Epidermal melanocyte (primary cell): Measurements from ENCODE around the gene C16orf74.

ENCODE experiments used
- DNase-seq: peaks from one replicate; pipeline ENCODE4 v3.0.0; 2011; ENCODE audit warnings: low spot score; ENCODE audit not compliant: insufficient read length

The C16orf74 gene

DNA sequence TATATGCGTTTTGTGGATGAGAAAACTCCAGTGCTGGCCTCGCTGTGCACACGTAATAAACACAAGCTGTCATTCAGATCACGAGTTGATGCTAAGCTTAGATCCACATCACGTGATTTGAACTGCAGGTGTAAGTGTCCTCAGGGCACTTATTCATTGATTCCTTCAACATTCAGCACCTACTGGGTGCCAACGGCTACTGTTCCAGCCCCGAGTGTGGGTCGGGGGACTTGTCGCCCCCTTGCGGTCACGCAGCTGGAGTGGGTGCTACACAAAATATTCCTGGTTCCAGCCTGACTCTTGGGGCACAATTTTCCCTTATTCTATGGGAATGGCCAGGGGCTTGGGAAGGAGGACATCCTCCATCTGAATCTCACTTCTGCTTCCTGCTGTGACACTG lies 32.2 kb downstream of the C16orf74 start:
- no peak for DNase-seq

DNA sequence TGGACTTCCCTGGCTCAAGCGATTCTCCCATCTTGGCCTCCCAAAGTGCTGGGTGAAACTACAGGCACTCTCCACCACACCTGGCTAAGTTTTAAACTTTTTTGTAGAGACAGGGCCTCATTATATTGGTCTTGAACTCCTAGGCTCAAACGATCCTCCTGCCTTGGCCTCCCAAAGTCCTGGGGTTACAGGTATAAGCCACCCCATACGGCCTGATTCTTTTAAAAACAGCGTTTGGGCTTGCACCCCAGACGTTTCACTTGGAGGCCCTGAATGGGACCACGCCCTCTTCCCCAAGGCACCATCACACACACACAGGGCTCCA lies 32.8 kb downstream of the C16orf74 start:
- DNase-seq = no peak

DNA sequence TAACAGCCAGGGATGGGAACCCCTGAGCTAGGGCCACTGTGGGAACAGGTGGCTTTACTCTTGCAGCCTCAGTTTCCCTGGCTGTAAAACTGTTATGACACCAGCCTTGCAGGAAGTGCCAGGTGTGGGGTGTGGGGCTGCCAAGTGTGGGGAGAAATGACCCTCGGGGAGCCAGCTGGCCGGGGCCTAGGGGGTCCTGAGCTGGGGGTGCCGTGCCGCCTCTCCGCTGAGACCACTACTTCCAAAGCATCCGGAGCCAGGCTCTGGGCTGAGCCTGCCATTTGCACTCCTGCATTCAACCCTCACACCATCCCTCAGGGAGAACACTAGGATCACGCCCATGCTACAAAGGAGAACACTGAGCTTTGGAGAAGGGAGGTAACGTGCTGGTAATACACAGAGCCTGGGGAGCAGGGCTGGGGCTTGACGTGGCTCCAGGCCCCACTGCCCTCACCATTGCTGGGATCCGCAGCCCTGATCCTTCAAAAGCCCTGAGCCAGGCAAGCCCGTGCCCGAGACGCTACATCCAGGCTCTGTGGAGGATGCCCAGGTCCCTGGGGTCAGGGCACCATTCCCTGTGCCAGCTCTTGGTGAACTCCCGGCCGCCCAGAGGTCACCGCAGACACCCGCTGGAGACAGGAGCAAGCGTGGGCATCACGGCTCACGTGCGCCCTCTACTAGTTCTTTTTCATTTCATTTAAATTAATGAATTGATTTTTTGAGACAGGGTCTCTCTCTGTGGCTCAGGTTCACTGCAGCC lies 33.3 kb downstream of the C16orf74 start:
- DNase-seq = peak; percentile 79

DNA sequence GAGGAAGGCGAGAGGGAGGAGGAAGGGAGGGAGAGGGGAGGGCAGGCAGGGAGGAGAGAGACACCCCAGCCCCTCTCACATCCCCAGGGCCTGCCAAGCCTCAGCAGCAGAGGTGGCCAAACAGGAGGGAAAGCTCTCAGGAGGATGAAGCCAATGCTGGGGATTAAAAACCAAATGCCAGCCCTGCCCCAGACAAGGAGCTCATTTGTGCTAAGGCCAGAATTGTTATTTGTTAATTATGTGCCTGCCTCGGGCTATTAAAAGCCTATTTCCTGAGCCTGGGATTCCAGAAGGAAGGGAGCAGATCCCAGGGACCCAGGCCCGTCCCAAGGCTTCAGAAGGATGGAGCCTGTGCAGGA lies 34.2 kb downstream of the C16orf74 start:
- DNase-seq = peak; percentile 77

DNA sequence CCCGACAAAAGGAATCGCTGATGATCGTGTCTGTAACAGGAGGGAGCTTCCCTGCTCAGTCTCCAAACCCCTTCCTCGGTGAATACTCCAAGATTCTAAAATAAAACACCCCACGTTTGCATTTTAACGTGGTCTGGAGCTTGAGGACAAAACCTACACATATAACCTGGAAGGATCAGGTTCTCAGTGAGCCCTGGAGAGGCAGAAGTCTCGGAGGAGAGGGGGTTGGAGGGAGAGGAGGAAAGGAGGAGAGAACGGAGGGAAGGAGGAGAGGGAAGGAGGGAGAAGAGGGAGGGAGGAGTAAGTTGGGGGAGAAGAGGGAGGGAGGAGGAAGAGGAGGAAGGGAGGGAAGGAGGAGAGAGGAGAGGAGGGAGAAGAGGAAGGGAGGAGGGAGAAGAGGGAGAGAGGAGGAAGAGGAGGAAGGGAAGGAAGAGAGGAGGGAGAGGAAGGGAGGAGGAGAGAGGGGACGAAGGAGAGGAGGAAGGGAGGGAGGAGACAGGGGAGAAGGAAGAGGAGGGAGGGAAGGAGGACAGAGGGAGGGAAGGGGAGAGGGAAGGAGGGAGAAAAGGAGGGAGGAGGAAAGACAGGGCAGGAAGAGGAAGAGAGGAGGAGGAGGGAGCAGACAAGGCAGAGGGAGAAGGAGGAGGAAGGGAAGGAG lies 34.7 kb downstream of the C16orf74 start:
- no peak for DNase-seq

DNA sequence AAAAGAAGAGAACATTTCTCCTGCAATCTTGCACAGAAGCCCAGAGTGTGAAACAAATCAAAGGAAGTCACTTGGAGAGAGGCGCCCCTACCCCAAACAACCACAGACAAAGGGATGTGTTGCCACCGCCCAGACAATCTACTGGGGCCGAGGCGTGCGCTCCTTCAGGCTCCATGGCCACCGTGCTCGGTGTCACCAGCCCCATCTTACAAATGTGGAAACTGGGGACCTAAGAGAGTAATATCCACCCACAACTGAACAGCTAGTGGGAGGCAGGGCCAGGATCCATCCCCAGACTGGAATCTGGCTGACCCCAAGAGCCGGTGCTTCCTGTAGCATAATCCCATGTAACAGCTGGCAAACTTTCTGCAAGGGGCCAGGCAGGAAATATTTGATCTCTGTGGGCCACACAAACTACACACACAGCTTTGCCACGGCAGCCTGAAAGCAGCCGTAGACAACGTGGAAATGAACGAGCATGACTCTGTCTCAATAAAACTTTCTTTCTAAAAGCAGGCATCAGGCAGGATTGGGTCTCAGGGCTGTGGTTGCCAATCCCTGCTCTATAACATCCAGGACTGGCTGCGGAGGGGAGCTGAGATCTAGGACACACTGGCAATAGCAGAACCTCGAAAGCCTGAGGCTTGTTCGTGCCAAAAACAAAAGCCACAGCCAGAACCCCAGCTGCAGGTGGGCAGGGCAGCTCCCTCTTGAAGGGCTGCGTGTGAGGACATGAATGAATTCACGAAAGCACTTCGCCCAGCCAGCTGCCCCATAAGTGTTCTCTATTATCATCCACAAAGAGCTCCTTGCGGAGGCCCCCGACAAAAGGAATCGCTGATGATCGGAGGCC lies 35.5 kb downstream of the C16orf74 start:
- no peak for DNase-seq

DNA sequence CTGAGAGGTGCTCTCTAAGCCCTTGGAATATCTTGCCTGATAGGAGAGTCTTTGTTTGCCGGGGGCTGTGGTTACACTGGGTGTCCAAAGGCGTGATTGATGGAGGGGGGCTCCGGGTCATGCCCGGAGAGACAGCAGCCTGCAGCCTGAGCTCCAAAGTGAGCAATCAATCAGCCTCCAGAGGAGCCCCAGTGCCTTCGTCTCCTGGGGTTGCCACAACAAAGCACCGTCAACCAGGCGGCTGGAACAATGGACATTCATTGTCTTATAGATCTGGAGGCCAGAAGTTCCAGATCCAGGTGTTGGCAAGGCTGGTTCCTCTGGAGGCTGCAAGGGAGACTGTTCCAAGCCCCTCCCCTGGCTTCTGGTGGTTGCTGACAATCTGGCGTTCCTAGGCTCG lies 38.1 kb downstream of the C16orf74 start:
- no peak for DNase-seq

DNA sequence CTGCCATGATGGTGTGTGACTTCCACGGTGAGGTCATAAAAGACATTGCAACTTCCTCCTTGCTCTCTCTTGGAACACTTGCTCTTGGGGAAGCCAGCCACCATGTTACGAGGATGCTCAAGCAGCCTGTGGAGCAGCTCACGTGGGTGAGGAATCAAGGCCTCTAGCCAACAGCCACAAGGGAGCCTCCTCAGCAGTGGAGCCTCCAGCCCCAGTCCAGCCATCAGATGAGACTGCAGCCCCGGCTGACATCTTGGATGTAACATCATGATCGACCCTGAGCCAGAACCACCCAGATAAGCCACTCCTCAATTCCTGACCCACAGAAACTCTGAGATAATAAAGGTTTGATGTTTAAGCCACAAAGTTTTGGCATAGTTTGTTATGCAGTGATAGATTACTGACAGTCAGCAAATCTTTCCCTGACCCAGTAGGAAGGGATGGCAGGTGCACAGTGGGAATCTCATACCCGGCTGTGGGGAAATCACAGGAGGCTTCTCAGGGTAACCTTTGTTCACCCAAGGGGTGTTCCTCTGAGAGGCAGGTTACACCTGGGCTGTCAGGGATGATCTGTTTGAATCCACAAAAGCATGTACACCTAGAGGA lies 38.8 kb downstream of the C16orf74 start:
- no peak for DNase-seq

DNA sequence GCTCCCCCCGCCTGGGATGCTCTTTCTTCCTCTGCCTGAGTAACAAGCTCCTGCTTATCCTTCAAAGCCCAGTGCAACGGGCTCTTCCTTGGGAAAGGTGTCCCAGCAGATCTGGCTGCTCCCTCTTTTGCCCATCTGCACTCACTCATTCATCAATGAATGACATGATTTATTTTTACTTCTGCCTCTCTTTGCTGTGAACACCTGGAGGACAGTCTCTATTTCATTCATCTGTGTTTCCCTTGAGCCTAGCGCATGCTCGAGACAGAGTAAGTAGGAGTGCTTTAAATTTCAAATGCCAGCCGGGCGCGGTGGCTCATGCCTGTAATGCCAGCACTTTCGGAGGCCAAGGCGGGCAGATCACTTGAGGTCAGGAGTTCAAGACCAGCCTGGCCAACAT lies 40.2 kb downstream of the C16orf74 start:
- no peak for DNase-seq

DNA sequence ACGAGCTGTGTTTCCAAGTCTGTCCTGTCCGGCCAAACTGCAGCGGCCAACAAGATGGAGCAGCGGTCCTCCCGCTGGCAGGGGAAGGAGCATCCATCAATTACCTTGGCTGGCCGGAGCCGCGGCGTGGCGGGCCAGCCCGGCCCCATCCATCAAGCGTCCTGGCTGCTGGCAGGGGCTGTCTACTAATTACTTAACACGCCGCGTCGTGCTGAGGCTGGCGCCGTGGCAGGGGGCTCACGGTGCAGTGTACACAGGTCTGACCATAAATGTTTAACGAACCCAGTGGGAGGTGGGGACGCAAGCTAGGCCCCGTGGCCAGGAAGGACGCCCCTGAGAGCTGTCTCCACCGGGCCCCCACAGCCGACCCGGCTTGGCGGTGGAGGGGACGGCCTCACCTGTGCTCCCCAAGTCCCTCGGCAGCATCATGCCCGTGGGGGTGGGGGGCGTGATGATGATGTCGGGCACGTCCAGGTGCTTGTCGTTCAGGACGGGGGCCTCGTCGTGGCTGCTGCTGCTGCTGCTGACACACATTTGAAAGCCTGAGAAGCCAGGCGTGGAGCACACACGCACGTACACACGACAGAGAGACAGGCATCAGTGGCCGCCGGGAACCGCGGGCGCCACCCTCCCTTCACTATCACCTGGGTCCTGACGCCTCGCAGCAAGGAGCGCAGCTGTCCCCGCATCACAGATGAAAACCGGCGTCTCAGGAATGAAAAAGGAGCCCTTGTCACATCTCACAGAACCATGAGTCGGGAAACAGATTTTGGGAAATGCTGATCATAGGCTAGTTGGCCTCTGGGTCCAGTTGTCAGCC lies 40.9 kb downstream of the C16orf74 start:
- no peak for DNase-seq

DNA sequence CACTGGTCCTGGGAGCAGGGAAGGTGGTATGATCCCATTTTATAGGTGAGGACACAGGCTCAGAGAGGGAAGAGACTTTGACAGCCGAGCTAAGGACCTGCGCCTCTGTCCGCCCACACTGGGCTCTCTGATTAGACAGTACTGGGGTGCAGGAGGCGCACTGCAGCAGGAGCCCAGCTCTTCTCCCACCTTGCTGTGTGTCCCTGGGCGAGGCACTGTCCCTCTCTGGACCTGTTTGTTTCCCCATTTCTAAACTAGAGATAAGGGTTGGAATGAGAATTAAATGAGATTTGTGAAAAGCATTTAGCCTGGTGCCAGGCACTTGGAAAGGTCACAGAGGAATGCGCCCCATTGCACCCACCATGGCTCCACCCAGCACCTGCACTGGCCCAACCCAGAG lies 42.6 kb downstream of the C16orf74 start:
- DNase-seq = no peak

DNA sequence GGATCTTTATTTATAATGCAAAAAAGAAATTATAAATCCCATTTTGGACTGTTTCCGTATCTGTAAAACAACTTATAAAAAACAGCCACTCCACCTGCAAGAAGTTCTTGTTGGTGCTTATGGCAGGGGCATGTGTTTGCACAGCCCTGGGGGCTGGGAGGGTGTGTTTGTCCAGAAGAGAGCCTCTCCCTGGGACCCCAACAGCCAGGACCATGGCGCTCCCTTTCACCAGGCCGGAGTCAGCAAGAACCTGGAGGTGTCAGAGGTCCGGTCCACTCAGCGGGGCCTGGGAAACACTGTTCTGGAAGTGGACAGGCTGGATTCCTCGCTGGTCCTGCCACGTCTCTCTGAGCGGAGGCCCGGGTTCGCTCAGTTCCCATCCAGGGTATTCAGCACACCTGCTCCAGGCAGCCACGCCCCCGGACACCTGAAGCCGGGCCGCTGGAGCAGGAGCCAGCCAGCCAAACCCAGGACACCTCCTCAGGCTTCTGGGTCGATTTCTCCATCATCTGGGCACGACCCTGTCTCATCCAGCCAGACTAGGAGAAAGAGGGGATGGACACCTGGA lies 43.3 kb downstream of the C16orf74 start:
- DNase-seq = no peak

DNA sequence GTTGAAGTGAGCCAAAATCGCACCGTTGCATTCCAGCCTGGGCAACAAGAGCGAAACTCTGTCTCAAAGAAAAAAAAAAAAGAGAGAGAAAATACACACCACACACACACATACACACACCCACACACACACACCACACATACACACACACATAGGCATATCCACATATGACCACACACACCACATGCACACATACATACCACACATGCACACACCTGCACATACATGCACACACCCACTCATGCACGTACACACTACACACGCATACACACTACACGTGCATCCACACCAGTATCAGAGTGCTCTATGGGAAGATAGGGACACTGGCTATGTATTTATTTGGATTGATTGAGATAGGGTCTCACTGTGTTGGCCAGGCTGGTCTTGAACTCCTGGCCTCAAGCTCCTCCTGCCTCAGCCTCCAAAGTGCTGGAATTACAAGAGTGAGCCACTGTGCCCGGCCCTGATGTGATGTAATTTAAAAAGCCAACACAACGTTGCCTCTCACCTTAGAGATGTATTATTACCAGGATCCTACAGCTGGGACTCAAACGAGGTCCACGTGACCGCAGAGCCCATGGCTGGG lies 44.4 kb downstream of the C16orf74 start:
- DNase-seq = no peak

DNA sequence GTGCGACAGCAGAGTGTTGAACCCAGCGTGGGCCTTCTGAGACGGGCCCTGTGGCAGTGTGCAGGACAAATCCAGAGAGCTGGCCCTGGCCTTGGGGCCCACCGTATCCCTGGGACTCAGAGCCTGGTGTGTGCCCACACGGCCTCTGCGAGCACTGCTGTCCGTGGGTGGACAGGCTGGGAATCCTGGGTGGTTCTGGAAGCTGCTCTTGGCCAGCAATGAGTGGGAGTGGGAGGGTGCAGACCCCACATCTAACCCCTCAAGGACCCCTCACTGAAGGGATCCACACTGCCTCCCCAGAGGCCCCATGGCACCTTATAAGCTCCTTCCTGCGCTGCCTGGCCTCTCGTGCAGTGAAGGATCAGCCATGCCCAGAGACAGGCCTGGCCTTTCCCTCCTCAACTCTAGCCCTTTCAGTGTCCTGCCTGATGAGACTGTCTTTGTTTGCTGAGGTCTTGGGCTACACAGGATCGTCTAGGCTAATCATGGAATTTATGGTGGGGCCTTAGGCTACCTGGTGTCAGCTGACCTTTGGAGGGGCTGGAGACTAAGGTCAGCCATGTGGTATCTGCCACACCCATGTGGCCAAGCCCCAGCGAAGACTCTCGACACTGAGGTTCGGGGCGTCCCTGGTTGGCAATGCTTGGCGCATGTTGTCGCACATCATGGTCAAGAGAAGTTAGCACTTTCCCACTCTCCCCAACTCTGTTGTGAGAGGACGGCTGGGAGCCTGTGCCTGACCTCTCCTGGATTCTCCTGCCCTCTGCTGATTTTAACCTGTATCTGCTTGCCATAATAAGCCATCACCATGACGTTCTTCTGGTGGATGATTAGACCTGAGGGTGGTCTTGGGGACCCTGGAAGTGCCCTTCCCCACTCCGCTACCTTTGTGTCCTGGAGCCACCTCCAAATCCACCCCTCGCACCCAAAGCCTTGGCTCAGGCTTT lies 45.7 kb downstream of the C16orf74 start:
- no peak for DNase-seq

DNA sequence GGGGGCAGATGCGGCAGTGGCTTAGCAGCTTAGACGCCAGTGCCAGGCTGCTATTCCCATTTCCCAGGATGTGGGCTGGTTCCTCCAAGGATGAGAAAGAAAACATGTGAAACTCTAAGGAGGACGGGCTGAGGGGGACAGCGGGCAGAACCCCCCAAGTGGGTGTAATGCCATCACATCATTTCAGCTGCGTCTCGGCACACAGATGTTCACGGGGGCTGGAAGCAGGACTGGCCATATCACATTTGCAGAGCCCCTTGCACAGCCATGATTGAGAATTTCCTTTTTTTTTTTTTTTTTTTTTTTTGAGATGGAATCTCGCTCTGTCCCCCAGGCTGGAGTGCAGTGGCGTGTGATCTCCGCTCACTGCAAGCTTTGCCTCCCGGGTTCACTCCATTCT lies 46.9 kb downstream of the C16orf74 start:
- no peak for DNase-seq

DNA sequence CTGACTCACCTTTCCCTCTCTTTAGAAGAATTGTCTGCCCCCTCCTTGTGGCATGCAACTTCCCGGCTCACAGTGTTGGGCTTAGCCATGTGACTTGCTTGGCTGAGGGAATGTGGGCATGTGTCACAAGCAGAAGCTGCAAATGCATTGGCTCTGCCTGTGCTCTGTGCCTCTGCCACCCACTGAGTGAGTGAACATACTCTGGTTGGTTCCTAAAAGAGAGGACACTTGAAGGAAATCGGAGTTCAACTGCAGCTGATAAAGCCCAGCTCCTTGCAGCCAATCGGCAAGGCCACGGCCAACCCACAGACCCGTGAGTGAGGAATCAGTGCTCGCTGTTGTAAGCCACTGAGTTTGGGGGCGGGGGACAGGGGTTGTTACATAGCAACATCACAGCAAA lies 51.3 kb downstream of the C16orf74 start:
- DNase-seq = no peak

DNA sequence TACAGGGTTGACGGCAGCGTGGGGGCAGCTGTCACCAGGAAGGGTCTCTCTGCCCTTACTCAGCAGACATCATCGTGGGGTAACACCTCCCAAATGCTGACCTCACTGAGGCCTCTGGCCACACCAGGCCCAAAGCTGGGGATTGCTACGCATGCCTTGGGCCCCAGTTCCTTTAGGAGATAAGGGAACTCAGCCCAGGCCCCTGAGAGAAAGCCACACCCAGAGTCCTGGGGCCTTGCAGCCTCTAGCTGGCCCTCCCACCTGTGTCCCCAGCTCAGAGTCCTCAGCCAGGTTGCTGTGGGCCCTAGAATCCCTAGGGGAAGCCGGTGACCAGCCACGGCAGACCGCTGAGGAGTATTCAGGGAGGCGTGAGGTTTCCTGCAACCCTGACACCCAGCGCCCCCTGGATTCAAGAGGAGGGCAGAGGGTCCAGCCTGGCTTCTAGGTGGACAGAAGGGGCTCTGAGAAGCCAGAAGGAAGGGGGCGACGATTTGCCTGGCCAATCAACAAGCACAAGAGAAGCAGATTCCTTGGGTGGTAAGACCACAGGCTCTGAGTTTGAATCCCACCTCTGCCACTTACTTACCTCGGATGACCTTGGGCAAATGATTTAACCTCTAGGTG lies 51.8 kb downstream of the C16orf74 start:
- DNase-seq = no peak

DNA sequence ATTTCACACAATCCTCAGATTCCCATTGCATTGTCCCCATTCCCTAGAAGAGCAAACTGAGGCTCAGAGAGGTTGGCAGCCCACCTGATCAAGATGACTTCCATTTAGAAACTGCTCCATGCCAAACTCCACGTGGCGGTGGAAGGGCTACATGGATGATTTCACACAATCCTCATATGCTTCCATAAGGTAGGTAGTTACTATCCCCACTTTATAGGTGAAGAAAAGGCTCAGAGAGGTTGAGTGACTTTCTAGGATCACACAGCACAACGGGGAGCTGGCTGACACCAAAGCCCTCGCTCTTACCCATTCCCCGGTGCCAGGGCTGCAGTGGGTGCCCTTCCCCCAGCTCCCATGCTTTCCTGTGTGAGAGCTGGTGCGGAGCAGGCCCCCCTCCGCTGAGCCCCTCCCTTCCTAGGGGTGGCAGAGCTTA lies 52.4 kb downstream of the C16orf74 start:
- no peak for DNase-seq

DNA sequence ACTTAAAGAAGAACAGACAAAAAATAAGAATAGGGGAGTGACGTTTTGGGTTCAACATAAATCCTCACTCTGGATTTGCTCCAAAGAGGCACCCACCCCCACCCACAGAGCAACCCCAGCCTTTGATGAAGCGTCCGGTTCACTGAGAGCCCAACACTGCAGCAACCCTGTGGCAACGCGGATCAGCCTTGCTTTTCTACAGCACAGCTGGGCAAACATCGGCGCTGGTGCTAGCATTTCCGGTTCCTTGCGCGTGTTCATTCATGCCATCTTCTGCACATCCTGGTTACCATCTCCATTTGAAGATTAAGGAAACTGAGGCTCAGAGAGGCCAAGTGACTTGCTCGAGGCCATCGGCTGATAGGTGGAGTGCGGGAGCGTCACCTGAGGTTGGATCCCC lies 53.5 kb downstream of the C16orf74 start:
- DNase-seq = no peak
